ENCODE measurements around the gene CTNNBL1.

Gene CTNNBL1

DNA sequence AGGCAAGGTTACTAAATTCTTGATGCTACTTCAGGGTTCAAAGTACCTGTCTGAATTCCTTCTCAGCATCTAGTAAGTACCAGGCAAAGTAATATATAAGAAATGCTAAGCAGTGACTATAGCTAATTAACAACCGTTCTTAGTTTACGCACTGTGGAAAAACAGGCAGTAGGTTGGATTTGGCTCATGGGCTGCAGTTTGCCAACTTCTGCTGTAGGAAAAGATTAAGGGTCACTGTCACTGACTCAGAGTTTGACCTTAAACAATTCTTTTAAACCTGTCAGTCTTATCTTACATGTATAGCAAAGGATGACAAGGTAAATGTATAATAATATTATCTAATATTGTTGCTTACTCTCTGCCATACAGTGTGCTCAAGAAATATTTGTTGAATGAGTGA lies 42.3 kb downstream of the CTNNBL1 start:
- H3K4me3 ChIP-seq (replicated peaks; ENCODE audit: insufficient read depth, low read length) = no peak overlapping the region
- DNase-seq (ENCODE audit: low read depth in 1 of 2, low spot score in 1 of 2) = no peak
- no peaks in the 10 kb centered on the region for H3K27me3 ChIP-seq (ENCODE audit: insufficient read depth, poor library complexity, severe bottlenecking)
- no peak overlapping the region for H3K27ac ChIP-seq (replicated peaks)
- no peak for TF ChIP-seq POLR2AphosphoS5 (IDR thresholded peaks at IDR 0.05; ENCODE audit: low read depth)
- TF ChIP-seq, protein P1, sequence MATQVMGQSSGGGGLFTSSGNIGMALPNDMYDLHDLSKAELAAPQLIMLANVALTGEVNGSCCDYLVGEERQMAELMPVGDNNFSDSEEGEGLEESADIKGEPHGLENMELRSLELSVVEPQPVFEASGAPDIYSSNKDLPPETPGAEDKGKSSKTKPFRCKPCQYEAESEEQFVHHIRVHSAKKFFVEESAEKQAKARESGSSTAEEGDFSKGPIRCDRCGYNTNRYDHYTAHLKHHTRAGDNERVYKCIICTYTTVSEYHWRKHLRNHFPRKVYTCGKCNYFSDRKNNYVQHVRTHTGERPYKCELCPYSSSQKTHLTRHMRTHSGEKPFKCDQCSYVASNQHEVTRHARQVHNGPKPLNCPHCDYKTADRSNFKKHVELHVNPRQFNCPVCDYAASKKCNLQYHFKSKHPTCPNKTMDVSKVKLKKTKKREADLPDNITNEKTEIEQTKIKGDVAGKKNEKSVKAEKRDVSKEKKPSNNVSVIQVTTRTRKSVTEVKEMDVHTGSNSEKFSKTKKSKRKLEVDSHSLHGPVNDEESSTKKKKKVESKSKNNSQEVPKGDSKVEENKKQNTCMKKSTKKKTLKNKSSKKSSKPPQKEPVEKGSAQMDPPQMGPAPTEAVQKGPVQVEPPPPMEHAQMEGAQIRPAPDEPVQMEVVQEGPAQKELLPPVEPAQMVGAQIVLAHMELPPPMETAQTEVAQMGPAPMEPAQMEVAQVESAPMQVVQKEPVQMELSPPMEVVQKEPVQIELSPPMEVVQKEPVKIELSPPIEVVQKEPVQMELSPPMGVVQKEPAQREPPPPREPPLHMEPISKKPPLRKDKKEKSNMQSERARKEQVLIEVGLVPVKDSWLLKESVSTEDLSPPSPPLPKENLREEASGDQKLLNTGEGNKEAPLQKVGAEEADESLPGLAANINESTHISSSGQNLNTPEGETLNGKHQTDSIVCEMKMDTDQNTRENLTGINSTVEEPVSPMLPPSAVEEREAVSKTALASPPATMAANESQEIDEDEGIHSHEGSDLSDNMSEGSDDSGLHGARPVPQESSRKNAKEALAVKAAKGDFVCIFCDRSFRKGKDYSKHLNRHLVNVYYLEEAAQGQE (IDR thresholded peaks at IDR 0.05; ENCODE audit: insufficient replicate concordance, low read depth) = no peak
- TF ChIP-seq GABPA (IDR thresholded peaks at IDR 0.05; ENCODE audit: low read depth) = no peak
- TF ChIP-seq SPI1 (IDR thresholded peaks at IDR 0.05; ENCODE audit: borderline replicate concordance, low read depth) = no peak
- TF ChIP-seq CTCF (IDR thresholded peaks at IDR 0.05; ENCODE audit: insufficient read depth, low read length) = no peak

DNA sequence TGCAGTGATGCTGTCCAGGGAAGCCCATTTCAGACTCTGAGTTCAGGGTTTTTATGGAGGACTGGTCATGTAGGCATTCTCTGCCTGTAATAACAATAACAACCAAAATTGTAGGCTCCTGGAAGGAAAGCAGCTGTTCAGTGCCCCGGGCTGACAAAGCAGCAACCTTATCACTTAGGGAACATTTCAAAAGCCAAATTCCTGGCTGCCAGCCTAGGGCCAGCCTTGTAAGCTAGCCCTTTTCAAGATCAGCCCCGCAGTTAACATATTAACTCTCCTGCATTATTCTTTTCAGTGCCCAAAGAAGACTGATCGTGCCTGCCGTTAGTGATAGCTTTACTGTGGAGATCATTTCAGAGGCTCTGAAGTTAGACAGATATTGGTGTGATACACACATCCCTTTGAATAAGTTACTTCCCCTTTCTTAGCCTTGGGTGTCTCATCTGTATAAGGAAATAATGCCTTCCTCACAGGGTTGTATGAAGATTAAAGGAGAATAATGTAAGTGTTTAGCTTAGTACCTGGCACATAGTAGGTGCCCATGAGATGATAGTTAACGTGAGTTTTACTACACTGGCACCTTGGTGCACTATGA lies 44.1 kb downstream of the CTNNBL1 start:
- TF ChIP-seq SPI1 (IDR thresholded peaks at IDR 0.05; ENCODE audit: borderline replicate concordance, low read depth) = no peak
- TF ChIP-seq GABPA (IDR thresholded peaks at IDR 0.05; ENCODE audit: low read depth) = no peak
- TF ChIP-seq, protein P1 (IDR thresholded peaks at IDR 0.05; ENCODE audit: insufficient replicate concordance, low read depth) = no peak
- no peak for TF ChIP-seq CTCF (IDR thresholded peaks at IDR 0.05; ENCODE audit: insufficient read depth, low read length)
- TF ChIP-seq POLR2AphosphoS5 (IDR thresholded peaks at IDR 0.05; ENCODE audit: low read depth) = no peak
- DNase-seq (ENCODE audit: low read depth in 1 of 2, low spot score in 1 of 2) = no peak
- no peaks in the 10 kb centered on the region for H3K27me3 ChIP-seq (ENCODE audit: insufficient read depth, poor library complexity, severe bottlenecking)
- H3K4me3 ChIP-seq (replicated peaks; ENCODE audit: insufficient read depth, low read length) = no peak overlapping the region
- no peak overlapping the region for H3K27ac ChIP-seq (replicated peaks)

DNA sequence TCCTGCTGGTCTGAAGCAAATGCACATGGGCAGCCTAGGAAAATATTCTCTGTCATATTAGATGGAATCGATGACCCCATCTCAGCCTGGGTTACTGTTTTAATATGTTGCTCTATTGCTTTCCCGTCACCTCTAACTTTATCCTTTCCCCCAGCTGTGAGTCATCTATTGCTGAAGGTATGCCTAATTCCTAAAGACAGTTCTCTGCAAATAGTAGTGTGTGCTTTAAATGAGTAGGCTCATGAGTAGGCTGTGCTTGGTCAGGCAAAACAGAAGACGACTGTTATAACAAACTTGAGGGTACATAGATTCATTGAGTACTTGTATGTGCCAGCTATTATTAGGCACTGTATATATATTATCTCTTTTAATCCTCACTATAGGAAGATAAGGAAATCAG lies 47.2 kb downstream of the CTNNBL1 start:
- DNase-seq (ENCODE audit: low read depth in 1 of 2, low spot score in 1 of 2) = no peak
- H3K4me3 ChIP-seq (replicated peaks; ENCODE audit: insufficient read depth, low read length) = no peak overlapping the region
- TF ChIP-seq, protein P1 (IDR thresholded peaks at IDR 0.05; ENCODE audit: insufficient replicate concordance, low read depth) = no peak
- TF ChIP-seq CTCF (IDR thresholded peaks at IDR 0.05; ENCODE audit: insufficient read depth, low read length) (no peak), POLR2AphosphoS5 (IDR thresholded peaks at IDR 0.05; ENCODE audit: low read depth) (no peak), SPI1 (IDR thresholded peaks at IDR 0.05; ENCODE audit: borderline replicate concordance, low read depth) (no peak), GABPA (IDR thresholded peaks at IDR 0.05; ENCODE audit: low read depth) (no peak)
- no peaks in the 10 kb centered on the region for H3K27me3 ChIP-seq (ENCODE audit: insufficient read depth, poor library complexity, severe bottlenecking)
- H3K27ac ChIP-seq (replicated peaks) = no peak overlapping the region
